NCI-H526 treated with DMSO at 0.1 percent for 48 hours (cell line): ENCODE measurements around the gene CEP55.
"Not testable (repeated sequence)": the region's sequence is repeated elsewhere in the genome, so short reads cannot be mapped to it uniquely, and the experiment has no call there.

Experiments
- DNase-seq: peaks from one replicate; lab custom pipeline; 2025; lab: John Stamatoyannopoulos, UW

CEP55 gene

DNA sequence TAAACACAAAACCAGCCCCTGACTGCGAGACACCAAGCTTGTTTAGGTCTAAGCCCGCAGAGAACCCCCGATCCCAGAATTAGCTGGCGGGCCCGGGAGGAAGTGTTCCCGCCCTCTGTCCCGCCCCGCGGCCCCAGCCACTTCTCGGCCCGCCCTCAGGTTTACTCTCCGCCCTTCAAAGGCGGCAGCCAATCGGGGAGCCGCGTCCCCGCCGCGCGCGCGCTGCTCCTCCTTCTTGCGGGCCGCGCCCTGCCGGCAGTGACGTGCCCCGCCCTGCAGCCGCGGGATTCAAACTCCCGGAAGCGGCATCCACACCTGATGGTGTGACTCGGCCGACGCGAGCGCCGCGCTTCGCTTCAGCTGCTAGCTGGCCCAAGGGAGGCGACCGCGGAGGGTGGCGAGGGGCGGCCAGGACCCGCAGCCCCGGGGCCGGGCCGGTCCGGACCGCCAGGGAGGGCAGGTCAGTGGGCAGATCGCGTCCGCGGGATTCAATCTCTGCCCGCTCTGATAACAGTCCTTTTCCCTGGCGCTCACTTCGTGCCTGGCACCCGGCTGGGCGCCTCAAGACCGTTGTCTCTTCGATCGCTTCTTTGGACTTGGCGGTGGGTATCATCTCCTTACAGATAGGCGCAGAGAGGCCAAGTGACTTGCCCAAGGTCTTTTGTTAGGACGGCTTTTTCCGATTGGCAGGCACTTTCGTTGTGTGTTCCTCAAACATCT is at the start of gene CEP55:
TSS of gene CEP55 (plus strand) at position 291 of the 720 bp plus-strand sequence. CDS start 3,440 bp downstream, outside the sequence.
- DNase-seq = peak; percentile 74

- no peak for DNase-seq
Measured at GRCh38 chr10:93447019-93447418, 49.4 kb upstream of the CEP55 start.

- DNase-seq = no peak
Measured at GRCh38 chr10:93447970-93448369, 48.4 kb upstream of the CEP55 start.

DNA sequence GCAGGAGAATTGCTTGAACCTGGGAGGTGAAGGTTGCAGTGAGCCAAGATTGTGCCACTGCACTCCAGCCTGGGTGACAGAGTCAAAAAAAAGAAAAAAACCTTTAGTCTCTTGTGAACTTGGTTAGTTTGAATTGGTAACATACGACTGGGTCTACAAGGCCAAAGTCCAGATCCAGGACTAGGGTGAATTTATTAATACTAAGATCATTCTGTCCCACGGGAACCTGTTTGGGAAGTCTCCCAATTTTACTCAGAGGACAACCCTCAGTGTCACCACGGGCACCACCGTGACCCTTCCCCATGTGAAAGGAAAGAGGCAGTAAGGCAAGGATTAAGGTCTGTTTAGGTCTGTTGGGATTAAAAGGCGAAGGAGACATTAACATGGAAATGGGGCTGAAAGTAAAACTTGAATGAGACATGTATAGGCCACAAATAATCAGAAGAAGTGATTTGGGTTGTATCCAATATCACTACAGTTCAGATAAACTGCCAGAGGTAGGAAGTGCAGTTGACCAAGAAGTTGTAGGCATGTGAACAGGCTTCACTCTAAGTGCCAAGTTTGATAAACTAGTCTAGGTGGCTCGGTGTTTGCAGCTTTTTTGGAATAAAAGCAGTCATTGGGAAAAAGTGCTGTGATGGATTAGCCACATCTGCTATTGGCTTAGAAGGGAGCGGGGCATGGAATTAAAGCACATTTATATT is 45.0 kb upstream of the CEP55 start:
- no peak for DNase-seq

DNA sequence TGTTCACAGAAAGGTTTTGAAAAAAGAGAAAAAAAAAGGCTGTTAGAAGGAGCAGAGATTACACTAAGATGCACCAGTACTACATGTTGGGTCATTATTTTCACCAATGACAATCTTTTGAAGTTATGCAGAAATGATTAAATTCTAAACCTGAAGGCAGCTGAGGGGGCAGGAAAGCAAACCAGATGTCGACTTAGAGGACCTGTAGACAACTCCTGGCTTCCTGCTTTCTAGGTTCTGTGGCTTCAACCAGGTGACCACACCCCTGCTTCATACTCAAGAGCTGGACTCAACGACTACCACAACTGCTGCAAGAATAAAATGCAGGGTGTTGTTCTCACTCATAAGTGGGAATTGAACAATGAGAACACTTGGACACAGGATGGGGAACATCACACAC is 44.3 kb upstream of the CEP55 start:
- no peak for DNase-seq

DNA sequence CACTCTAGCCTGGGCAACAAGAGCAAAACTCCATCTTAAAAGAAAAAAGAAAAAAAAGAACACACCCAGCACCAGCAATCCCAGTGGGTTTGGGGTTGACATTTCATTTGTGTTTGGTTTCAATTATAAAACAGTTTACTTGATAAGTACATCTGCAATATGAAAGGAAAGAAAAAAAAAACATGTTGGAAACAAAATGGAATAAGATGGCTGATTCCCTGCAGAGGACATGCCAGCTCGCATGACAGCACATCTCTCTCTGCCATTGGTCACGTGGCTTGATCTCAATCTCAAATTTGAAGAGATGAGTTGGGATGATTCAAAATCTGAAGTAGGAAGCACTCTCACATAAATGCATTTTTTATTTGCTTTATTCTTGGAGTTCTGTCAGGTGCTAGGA is 42.3 kb upstream of the CEP55 start:
- DNase-seq = no peak

GRCh38 chr10:93454736-93455135 is 41.7 kb upstream of the CEP55 start:
- DNase-seq = no peak

- DNase-seq = no peak
Measured at GRCh38 chr10:93456480-93456879, 39.9 kb upstream of the CEP55 start.

DNA sequence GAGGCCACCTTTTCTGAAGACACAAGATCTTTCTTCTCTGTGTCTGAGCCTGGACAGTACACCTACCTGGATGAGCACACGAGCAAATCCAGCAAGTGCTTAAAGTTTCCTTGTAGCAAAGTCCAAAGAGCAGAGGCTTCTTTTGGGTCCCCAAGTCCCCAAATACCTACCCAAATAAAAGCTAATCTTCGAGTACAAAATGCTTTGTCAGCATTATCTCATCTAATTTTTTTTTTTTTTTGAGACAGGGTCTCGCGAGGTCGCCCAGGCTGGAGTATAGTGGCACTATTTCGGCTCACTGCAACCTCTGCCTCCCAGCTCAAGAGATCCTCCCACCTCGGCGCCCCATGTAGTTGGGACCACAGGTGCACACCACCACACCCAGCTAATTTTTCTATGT is 38.9 kb upstream of the CEP55 start:
- DNase-seq = no peak

GRCh38 chr10:93458821-93459257 is 37.6 kb upstream of the CEP55 start:
- DNase-seq = no peak

GRCh38 chr10:93459466-93459865 is 36.9 kb upstream of the CEP55 start:
- no peak for DNase-seq

DNA sequence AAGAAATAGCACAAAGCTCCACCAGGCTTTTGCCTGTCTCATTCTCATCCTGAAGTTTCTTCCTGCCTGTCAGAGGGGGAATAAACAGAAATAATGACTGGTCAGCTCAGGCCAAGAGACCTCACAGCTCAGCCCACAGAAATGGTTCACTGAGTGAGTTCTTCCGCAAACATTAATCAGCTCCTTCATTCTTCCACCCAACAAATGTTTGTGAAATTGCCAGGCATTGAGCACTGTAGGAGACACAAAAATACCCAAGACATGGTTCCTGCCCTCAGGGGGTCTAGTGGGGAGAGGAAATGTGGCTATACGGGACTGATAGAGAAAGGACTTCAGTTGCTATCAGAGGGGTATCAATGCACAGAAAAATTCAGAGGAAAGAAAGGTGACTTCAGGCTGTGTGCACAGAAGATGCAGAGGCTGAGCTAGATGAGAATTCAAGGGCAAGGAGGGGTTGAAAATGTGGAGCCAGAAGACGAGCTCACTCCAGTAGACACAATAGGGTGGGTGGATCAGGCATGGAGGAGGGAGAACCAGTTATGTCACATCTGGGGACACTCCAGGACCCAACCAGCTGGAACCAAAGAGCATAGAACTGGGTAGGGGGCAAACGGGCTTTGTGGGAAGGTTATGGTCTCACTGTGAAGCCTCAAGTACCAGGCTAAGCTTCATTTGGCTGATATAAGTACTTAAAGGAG is 35.2 kb upstream of the CEP55 start:
- DNase-seq = peak; percentile 27

DNA sequence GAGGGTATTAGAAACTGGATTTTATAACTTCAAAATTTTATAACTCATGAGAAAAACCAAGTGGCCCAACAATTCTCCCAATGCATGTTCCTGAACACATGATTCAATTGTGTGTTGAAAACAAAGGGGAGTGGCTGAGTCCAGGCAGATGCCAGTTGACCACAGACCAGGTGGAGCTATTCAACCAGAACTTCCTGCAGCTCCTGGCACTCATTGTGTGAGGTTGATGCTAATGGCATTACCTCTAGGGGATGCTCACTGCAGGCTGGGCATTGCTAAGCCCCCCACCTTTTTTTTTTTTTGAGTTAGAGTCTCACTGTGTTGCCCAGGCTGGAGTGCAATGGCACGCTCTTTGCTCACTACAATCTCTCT is 34.6 kb upstream of the CEP55 start:
- DNase-seq = peak; percentile 57

- no peak for DNase-seq
Measured at GRCh38 chr10:93462371-93462770, 34.0 kb upstream of the CEP55 start.

DNA sequence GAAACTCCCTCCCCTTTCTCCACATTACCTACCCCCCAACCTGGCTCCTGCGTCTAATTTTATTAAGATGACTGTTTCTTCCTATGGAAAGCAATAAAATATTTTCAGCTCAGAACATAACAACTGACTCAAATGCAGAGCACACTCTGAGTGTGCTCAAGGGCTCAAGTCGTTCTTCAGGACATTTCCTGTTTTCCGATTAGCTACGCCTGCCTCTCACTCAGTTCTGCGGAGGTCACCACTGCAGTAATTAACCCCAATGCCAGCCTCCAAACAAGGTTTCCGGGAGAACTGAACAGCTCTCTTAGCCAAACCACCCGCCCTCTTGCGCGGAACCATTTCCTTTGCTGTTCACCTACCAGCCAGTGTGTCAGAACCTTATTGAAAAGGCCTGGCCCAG is 33.5 kb upstream of the CEP55 start:
- no peak for DNase-seq

DNA sequence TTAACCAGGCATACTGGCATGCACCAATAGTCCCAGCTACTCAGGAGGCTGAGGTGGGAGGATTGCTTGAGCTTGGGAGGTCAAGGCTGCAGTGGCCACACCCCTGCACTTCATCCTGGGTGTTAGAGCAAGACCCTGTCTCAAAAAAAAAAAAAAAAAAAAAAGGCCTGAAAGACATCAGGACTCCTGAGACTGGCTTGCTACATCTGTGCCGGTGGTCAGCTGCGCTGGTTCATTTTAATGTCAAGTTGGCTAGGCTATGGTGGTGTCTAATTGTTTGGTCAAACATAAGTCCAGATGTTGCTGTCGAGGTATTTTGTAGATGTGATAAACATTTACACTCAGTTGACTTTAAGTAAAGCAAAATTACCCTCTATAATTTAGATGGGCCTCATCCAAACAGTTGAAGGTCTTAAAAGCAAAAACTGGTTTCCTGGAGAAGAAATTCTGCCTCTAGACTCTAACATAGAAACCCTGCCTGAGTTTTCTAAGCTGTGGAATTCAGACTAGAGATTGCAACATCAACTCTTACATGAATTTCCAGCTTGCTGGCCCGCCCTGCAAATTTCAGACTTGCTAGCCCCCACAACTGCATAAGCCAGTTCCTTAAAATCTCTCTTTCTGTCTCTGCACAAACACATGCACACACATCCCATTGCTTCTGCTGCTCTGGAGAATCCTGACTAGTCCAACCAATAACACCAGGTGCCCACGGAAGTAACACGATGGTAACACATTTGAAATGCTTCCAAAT is 32.5 kb upstream of the CEP55 start:
- no peak for DNase-seq

GRCh38 chr10:93464776-93465388 is 31.5 kb upstream of the CEP55 start:
- DNase-seq = no peak

- DNase-seq = no peak
Measured at GRCh38 chr10:93465806-93466675, 30.4 kb upstream of the CEP55 start.

GRCh38 chr10:93467635-93468034 is 28.8 kb upstream of the CEP55 start:
- not testable (repeated sequence) for DNase-seq

GRCh38 chr10:93468461-93469213 is 27.8 kb upstream of the CEP55 start:
- no peak for DNase-seq
